ENCODE results near the gene MAN1B1. TPM values are rescaled to one million over a fixed set of nuclear protein-coding genes. Genes with fewer than 3 reads are reported as not detected.

The MAN1B1 gene
- total and polyA plus RNA-seq, 2 donors (not counting 3 experiments of a cell fraction or from before 2014, with no cell fraction given), result 75.3 to 83.3 TPM

DNA sequence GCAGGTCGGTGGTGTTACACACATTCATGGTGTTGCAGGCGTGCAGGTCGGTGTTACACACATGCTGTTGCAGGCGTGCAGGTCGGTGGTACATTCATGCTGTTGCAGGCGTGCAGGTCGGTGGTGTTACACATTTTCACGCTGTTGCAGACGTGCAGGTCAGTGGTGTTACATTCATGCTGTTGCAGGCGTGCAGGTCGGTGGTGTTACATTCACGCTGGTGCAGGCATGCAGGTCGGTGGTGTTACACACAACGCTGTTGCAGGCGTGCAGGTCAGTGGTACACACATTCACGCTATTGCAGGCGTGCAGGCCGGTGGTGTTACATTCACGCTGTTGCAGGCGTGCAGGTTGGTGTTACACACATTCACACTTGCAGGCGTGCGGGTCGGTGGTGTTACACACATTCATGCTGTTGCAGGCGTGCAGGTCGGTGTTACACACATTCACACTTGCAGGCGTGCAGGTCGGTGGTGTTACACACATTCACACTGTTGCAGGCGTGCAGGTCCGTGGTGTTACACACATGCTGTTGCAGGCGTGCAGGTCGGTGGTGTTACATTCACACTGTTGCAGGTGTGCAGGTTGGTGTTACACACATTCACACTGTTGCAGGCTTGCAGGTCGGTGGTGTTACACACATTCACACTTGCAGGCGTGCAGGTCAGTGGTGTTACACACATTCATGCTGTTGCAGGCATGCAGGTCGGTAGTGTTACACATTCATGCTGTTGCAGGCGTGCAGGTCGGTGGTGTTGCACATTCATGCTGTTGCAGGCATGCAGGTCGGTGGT, 16.6 kb downstream of the MAN1B1 start:
- peaks cover 4 to 63% of the 10 kb centered on the region in 2 experiments for H3K36me3 ChIP-seq (ENCODE audit: control insufficient read depth in 2 of 2, extremely low read depth in 1 of 2, insufficient read depth in 2 of 2, low read length in 2 of 2)
- no peaks in the 10 kb centered on the region for H3K9me1 ChIP-seq (replicated peaks; ENCODE audit: control insufficient read depth, extremely low read depth, insufficient read depth, low read length)
- BruUV-seq (replicated peaks), result no TSS peak
- DNase-seq (ENCODE audit: low read depth, low spot score) (no peak), FAIRE-seq (no peak)
- H3K27me3 ChIP-seq (ENCODE audit: control insufficient read depth in 2 of 2, insufficient read depth in 2 of 2, low read length in 2 of 2), result no peaks in the 10 kb centered on the region
- H3K4me1 ChIP-seq (ENCODE audit: control insufficient read depth, extremely low read depth, insufficient read depth, low read length), result no peaks in the 10 kb centered on the region
- H3K9me3 ChIP-seq (replicated peaks; ENCODE audit: control insufficient read depth, insufficient read depth, low read length), result no peaks in the 10 kb centered on the region
- no peak overlapping the region for H3K4me2 ChIP-seq (ENCODE audit: insufficient read depth, low read length)
- no peak overlapping the region for H2AFZ ChIP-seq (ENCODE audit: low read depth, low read length)
- H3K79me2 ChIP-seq (ENCODE audit: control insufficient read depth, insufficient read depth, low read length), result no peaks in the 10 kb centered on the region
- H4K20me1 ChIP-seq (replicated peaks; ENCODE audit: control insufficient read depth, extremely low read depth, insufficient read depth, low read length), result no peaks in the 10 kb centered on the region
- intact Hi-C loops (cut with micrococcal nuclease), result no loop called here
- ChIA-PET CTCF (interaction anchor here (1.0 kb wide), 1 partner anchor 17 kb away, joined by 3 read pairs; the partner anchor contains the start of gene MAN1B1), POLR2A (no interaction called here)
- dilution Hi-C loops (cut with MboI; ENCODE audit: extremely low pct_ligation_motif_present, low sequenced_read_pairs), result no loop called here
- TF ChIP-seq, protein P1, sequence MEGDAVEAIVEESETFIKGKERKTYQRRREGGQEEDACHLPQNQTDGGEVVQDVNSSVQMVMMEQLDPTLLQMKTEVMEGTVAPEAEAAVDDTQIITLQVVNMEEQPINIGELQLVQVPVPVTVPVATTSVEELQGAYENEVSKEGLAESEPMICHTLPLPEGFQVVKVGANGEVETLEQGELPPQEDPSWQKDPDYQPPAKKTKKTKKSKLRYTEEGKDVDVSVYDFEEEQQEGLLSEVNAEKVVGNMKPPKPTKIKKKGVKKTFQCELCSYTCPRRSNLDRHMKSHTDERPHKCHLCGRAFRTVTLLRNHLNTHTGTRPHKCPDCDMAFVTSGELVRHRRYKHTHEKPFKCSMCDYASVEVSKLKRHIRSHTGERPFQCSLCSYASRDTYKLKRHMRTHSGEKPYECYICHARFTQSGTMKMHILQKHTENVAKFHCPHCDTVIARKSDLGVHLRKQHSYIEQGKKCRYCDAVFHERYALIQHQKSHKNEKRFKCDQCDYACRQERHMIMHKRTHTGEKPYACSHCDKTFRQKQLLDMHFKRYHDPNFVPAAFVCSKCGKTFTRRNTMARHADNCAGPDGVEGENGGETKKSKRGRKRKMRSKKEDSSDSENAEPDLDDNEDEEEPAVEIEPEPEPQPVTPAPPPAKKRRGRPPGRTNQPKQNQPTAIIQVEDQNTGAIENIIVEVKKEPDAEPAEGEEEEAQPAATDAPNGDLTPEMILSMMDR (IDR thresholded peaks at IDR 0.05; ENCODE audit: extremely low read depth in 1 of 2, insufficient read depth in 1 of 2, low read depth in 1 of 2, low read length in 2 of 2), result no peak
- TF ChIP-seq EZH2 (IDR thresholded peaks at IDR 0.05; ENCODE audit: borderline replicate concordance, low read depth, low read length, severe bottlenecking) (no peak), POLR2AphosphoS5 (IDR thresholded peaks at IDR 0.05; ENCODE audit: insufficient read depth, low read depth, low read length) (no peak), MYC (IDR thresholded peaks at IDR 0.05; ENCODE audit: low read depth, low read length) (no peak), FOS (IDR thresholded peaks at IDR 0.05; ENCODE audit: borderline replicate concordance, insufficient read depth, low read length) (no peak), POLR2A (IDR thresholded peaks at IDR 0.05; ENCODE audit: low read depth, low read length) (no peak), GATA2 (IDR thresholded peaks at IDR 0.05; ENCODE audit: insufficient read depth, insufficient read length, low read depth, low read length) (no peak), JUN (IDR thresholded peaks at IDR 0.05; ENCODE audit: borderline replicate concordance, insufficient read depth, insufficient read length, low read depth) (no peak)
- TF ChIP-seq, protein P2, sequence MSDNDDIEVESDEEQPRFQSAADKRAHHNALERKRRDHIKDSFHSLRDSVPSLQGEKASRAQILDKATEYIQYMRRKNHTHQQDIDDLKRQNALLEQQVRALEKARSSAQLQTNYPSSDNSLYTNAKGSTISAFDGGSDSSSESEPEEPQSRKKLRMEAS (IDR thresholded peaks at IDR 0.05; ENCODE audit: insufficient read depth, insufficient read length), result no peak
- no peak overlapping the region for H3K4me3 ChIP-seq (replicated peaks in 1 of 3; ENCODE audit: insufficient read depth in 1 of 3, low read depth in 1 of 3, low read length in 3 of 3)
- no peak overlapping the region for H3K27ac ChIP-seq (ENCODE audit: insufficient read depth, low read depth, low read length)
- H3K9ac ChIP-seq (replicated peaks; ENCODE audit: extremely low read depth, insufficient read depth, low read length), result no peak overlapping the region

Data from endothelial cell of umbilical vein (primary cell).